K562 (cell line): ENCODE data around the gene SNX17. TPM values are rescaled to one million over a fixed set of nuclear protein-coding genes. Genes with fewer than 3 reads are reported as not detected.
A peak's percentile ranks its signal among the peaks of the same experiment; 100 is the strongest.

ENCODE experiments used
- ARID3B ChIP-seq: fragments of 250-450 bp; sonication (Bioruptor Pico); IDR thresholded peaks from 2 replicates; pipeline ENCODE4 v1.4.0; 2020; ENCODE audit warnings: borderline replicate concordance
- ETV6 ChIP-seq, 3 experiments: fragments of 150-350 bp in 1 of 3; sonication (generic) in 1 of 3; formaldehyde crosslinking in 1 of 3; IDR thresholded peaks; 2 replicates each; pipeline versions ENCODE4 v1.6.1 to v1.8.0; 2014 to 2022; ENCODE audit warnings: borderline replicate concordance in 2 of 3, low read depth in 2 of 3, antibody characterized with exemption in 1 of 3, low read length in 1 of 3, mild to moderate bottlenecking in 1 of 3, missing genetic modification reagents in 1 of 3
- FOSL1 ChIP-seq: fragments of 200-800 bp; sonication (Bioruptor generic); conservative IDR thresholded peaks from 2 replicates; pipeline ENCODE4 v1.6.1; 2016; ENCODE audit warnings: missing genetic modification characterization, missing compliant biosample characterization
- HDAC2 ChIP-seq: fragments of 450-650 bp; IDR thresholded peaks from 2 replicates; pipeline ENCODE4 v1.6.1; 2016; ENCODE audit warnings: mild to moderate bottlenecking
- HMGN3 ChIP-seq: IDR thresholded peaks from 2 replicates; pipeline ENCODE4 v1.6.1; 2011; ENCODE audit warnings: borderline replicate concordance, low read depth, mild to moderate bottlenecking, mixed read lengths, low read length; ENCODE audit not compliant: insufficient read length; ENCODE audit errors: extremely low read depth
- JUN ChIP-seq, 2 experiments: sonication (generic) in 1 of 2; formaldehyde crosslinking in 1 of 2; IDR thresholded peaks; 2 replicates each; pipeline versions ENCODE4 v1.6.1 to v1.8.0; 2012 to 2022; ENCODE audit warnings: borderline replicate concordance in 2 of 2, mild to moderate bottlenecking in 2 of 2, improper control_type of control experiment in 1 of 2, low read depth in 1 of 2, low read length in 1 of 2, missing genetic modification reagents in 1 of 2
- KLF6 ChIP-seq: fragments of 250-450 bp; sonication (Bioruptor Pico); IDR thresholded peaks from 2 replicates; pipeline ENCODE4 v1.4.0; 2020; ENCODE audit warnings: mild to moderate bottlenecking, moderate library complexity, borderline replicate concordance
- MCM5 ChIP-seq: fragments of 450-650 bp; IDR thresholded peaks from 2 replicates; pipeline ENCODE4 v1.6.1; 2016; ENCODE audit warnings: low read depth
- MTA3 ChIP-seq: fragments of 450-650 bp; formaldehyde crosslinking; IDR thresholded peaks from 2 replicates; pipeline ENCODE4 v1.6.1; 2017; ENCODE audit warnings: mild to moderate bottlenecking, borderline replicate concordance
- POLR2A ChIP-seq: fragments of 450-650 bp; conservative IDR thresholded peaks from 2 replicates; pipeline ENCODE4 v1.6.1; 2016
- SRSF7 ChIP-seq: fragments of 200-400 bp; formaldehyde crosslinking; optimal IDR thresholded peaks from 2 replicates; pipeline ENCODE3; 2017; ENCODE audit warnings: mild to moderate bottlenecking, low read depth, low read length
- ZFP30 ChIP-seq: fragments of 250-450 bp; sonication (Bioruptor Pico); IDR thresholded peaks from 2 replicates; pipeline ENCODE4 v1.8.0; 2022; ENCODE audit warnings: moderate library complexity, mild to moderate bottlenecking, inconsistent platforms, borderline replicate concordance
- ZNF253 ChIP-seq: fragments of 250-450 bp; sonication (Bioruptor Pico); conservative IDR thresholded peaks from 2 replicates; pipeline ENCODE4 v1.6.1; 2021; ENCODE audit warnings: mild to moderate bottlenecking
- ZNF347 ChIP-seq: fragments of 450-650 bp; formaldehyde crosslinking; IDR thresholded peaks from 2 replicates; pipeline ENCODE4 v1.4.0; 2020; ENCODE audit warnings: low read depth, mild to moderate bottlenecking, moderate library complexity
- ZNF830 ChIP-seq: fragments of 250-450 bp; sonication (Bioruptor Pico); IDR thresholded peaks from 2 replicates; pipeline ENCODE4 v1.5.0; 2021; ENCODE audit warnings: mild to moderate bottlenecking
- polyA plus RNA-seq, 8 experiments: library from polyadenylated mRNA; depleted of rRNA in 4 of 8; stranded (reverse) in 5 of 8; unstranded in 3 of 8; fragments of >200 nt; fragmentation: Nextera tagmentation in 2 of 8; fragmentation: Illumina TruSeq in 1 of 8; extraction: Ambion mirVana in 2 of 8; extraction: Trizol in 1 of 8; gene quantifications; 2 replicates each; pipeline versions ENCODE4 v1.2.1 to v1.2.3, GENCODE V29; 2011 to 2014; ENCODE audit warnings: inconsistent platforms in 1 of 8, missing spikeins in 1 of 8
- total RNA-seq, 7 experiments: library from RNA; depleted of rRNA in 6 of 7; stranded (reverse); fragments of >200 nt in 6 of 7; fragmentation: Illumina TruSeq in 2 of 7; extraction: Trizol in 2 of 7; gene quantifications; 2 replicates each; pipeline versions ENCODE4 v1.2.1 to v1.2.3, GENCODE V29; 2011 to 2021; ENCODE audit warnings: low replicate concordance in 1 of 7
- TF ChIP-seq, protein P1 (sequence below): sonication (generic); formaldehyde crosslinking; IDR thresholded peaks from 2 replicates; pipeline ENCODE4 v1.8.0; 2022; ENCODE audit warnings: missing genetic modification reagents, mild to moderate bottlenecking, borderline replicate concordance
- TF ChIP-seq, protein P2 (sequence below): fragments of 250-450 bp; sonication (Bioruptor Pico); IDR thresholded peaks from 2 replicates; pipeline ENCODE4 v1.8.0; 2022; ENCODE audit warnings: inconsistent platforms, mild to moderate bottlenecking, moderate library complexity, borderline replicate concordance
- TF ChIP-seq, protein P3 (sequence below): fragments of 450-650 bp; formaldehyde crosslinking; IDR thresholded peaks from 2 replicates; pipeline ENCODE4 v1.4.0; 2020; ENCODE audit warnings: mild to moderate bottlenecking, moderate library complexity
- TF ChIP-seq, protein P4 (sequence below): fragments of 250-450 bp; sonication (Bioruptor Pico); IDR thresholded peaks from 2 replicates; pipeline ENCODE4 v1.8.0; 2022; ENCODE audit warnings: inconsistent platforms

SNX17 gene
- total and polyA plus RNA-seq, 9 of the 15 experiments (the other 6 are each of a cell fraction or from before 2014, with no cell fraction given), result 3.0 to 75.7 (median 54.6) TPM

GRCh38 chr2:27356382-27357181 is 13.8 kb upstream of the SNX17 start, which contains the start of gene GTF3C2 (continued):
- TF ChIP-seq, protein P1, sequence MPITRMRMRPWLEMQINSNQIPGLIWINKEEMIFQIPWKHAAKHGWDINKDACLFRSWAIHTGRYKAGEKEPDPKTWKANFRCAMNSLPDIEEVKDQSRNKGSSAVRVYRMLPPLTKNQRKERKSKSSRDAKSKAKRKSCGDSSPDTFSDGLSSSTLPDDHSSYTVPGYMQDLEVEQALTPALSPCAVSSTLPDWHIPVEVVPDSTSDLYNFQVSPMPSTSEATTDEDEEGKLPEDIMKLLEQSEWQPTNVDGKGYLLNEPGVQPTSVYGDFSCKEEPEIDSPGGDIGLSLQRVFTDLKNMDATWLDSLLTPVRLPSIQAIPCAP (CRISPR knock-in tag), result no peak
- TF ChIP-seq, protein P2, sequence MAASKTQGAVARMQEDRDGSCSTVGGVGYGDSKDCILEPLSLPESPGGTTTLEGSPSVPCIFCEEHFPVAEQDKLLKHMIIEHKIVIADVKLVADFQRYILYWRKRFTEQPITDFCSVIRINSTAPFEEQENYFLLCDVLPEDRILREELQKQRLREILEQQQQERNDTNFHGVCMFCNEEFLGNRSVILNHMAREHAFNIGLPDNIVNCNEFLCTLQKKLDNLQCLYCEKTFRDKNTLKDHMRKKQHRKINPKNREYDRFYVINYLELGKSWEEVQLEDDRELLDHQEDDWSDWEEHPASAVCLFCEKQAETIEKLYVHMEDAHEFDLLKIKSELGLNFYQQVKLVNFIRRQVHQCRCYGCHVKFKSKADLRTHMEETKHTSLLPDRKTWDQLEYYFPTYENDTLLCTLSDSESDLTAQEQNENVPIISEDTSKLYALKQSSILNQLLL (CRISPR knock-in tag), result no peak
- no peak for TF ChIP-seq ZNF347 (CRISPR knock-in tag)
- no peak for TF ChIP-seq ZNF253 (CRISPR knock-in tag)
- TF ChIP-seq HDAC2, result peak; percentile 69; the same call in 1 of the 2 replicates
- peak; percentile 61; the same call in 1 of the 2 replicates for TF ChIP-seq ZNF830 (CRISPR knock-in tag)
- peak; percentile 88 for TF ChIP-seq POLR2A
- TF ChIP-seq ARID3B, result no peak
- TF ChIP-seq ETV6 (IDR thresholded peaks at IDR 0.05; ENCODE audit: borderline replicate concordance in 1 of 2, low read depth in 2 of 2, low read length in 1 of 2), result no peak; a peak in 1 of 4 replicates
- TF ChIP-seq ETV6 (CRISPR knock-in tag; IDR thresholded peaks at IDR 0.05; ENCODE audit: borderline replicate concordance), result no peak
- peak; percentile 47 for TF ChIP-seq HMGN3
- TF ChIP-seq FOSL1 (tag), result peak; percentile 71
- TF ChIP-seq KLF6 (CRISPR knock-in tag), result no peak
- no peak for TF ChIP-seq ZFP30
- no peak for TF ChIP-seq MCM5
- peak; percentile 72; the same call in 1 of the 2 replicates for TF ChIP-seq JUN (IDR thresholded peaks at IDR 0.05; ENCODE audit: borderline replicate concordance, low read depth, low read length)
- TF ChIP-seq JUN (CRISPR knock-in tag; IDR thresholded peaks at IDR 0.05; ENCODE audit: borderline replicate concordance), result no peak
- TF ChIP-seq, protein P3, sequence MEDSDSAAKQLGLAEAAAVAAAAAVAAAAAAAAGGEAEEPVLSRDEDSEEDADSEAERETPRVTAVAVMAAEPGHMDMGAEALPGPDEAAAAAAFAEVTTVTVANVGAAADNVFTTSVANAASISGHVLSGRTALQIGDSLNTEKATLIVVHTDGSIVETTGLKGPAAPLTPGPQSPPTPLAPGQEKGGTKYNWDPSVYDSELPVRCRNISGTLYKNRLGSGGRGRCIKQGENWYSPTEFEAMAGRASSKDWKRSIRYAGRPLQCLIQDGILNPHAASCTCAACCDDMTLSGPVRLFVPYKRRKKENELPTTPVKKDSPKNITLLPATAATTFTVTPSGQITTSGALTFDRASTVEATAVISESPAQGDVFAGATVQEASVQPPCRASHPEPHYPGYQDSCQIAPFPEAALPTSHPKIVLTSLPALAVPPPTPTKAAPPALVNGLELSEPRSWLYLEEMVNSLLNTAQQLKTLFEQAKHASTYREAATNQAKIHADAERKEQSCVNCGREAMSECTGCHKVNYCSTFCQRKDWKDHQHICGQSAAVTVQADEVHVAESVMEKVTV (CRISPR knock-in tag), result no peak
- TF ChIP-seq MTA3, result peak; percentile 66
- no peak for TF ChIP-seq SRSF7
- TF ChIP-seq, protein P4, sequence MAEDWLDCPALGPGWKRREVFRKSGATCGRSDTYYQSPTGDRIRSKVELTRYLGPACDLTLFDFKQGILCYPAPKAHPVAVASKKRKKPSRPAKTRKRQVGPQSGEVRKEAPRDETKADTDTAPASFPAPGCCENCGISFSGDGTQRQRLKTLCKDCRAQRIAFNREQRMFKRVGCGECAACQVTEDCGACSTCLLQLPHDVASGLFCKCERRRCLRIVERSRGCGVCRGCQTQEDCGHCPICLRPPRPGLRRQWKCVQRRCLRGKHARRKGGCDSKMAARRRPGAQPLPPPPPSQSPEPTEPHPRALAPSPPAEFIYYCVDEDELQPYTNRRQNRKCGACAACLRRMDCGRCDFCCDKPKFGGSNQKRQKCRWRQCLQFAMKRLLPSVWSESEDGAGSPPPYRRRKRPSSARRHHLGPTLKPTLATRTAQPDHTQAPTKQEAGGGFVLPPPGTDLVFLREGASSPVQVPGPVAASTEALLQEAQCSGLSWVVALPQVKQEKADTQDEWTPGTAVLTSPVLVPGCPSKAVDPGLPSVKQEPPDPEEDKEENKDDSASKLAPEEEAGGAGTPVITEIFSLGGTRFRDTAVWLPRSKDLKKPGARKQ (CRISPR knock-in tag), result no peak
